Osteoblast (primary cell): ENCODE measurements around the gene KRT6C. TPM values are rescaled to one million over a fixed set of nuclear protein-coding genes. Genes with fewer than 3 reads are reported as not detected.
"Not testable (repeated sequence)": the region's sequence is repeated elsewhere in the genome, so short reads cannot be mapped to it uniquely, and the experiment has no call there.

Experiments used
- DNase-seq: peaks from one replicate; pipeline ENCODE4 v3.0.0; 2011; ENCODE audit warnings: low spot score, mixed read lengths; ENCODE audit not compliant: insufficient read length; ENCODE audit errors: missing footprints
- H2AFZ ChIP-seq: 2 replicates; pipeline ENCODE4 v1.6.0; 2011; ENCODE audit warnings: mild to moderate bottlenecking, low read length
- H3K27ac ChIP-seq: 2 replicates; pipeline ENCODE4 v1.5.1; 2011; ENCODE audit warnings: mild to moderate bottlenecking, low read depth, low read length, moderate library complexity
- H3K27me3 ChIP-seq: 2 replicates; pipeline ENCODE4 v1.6.0; 2012; ENCODE audit warnings: mild to moderate bottlenecking, control low read depth, inconsistent platforms, low read length, moderate library complexity; ENCODE audit not compliant: insufficient read depth
- H3K36me3 ChIP-seq: 2 replicates; pipeline ENCODE4 v1.5.1; 2011; ENCODE audit warnings: mild to moderate bottlenecking, low read length, control low read depth, moderate library complexity; ENCODE audit not compliant: insufficient read depth
- H3K4me1 ChIP-seq: 2 replicates; pipeline ENCODE4 v1.5.1; 2011; ENCODE audit warnings: mild to moderate bottlenecking, low read length, control low read depth, moderate library complexity; ENCODE audit not compliant: insufficient read depth
- H3K4me2 ChIP-seq: 2 replicates; pipeline ENCODE4 v1.6.0; 2011; ENCODE audit warnings: mild to moderate bottlenecking, low read length; ENCODE audit not compliant: insufficient read depth
- H3K4me3 ChIP-seq: fragments of 200-600 bp; sonication (generic); 3 replicates; pipeline ENCODE4 v1.5.1; 2012; ENCODE audit warnings: mild to moderate bottlenecking, low read length, inconsistent platforms; ENCODE audit not compliant: insufficient read depth
- H3K79me2 ChIP-seq: 2 replicates; pipeline ENCODE4 v1.6.0; 2012; ENCODE audit warnings: mild to moderate bottlenecking, low read length, control low read depth, inconsistent platforms; ENCODE audit not compliant: insufficient read depth
- H3K9me3 ChIP-seq: 2 replicates; pipeline ENCODE4 v1.5.1; 2011; ENCODE audit warnings: low read depth, low read length, control low read depth
- H4K20me1 ChIP-seq: 2 replicates; pipeline ENCODE4 v1.6.0; 2012; ENCODE audit warnings: mild to moderate bottlenecking, low read length, control low read depth; ENCODE audit not compliant: insufficient read depth
- CTCF ChIP-seq: IDR thresholded peaks from 2 replicates; pipeline ENCODE4 v1.5.1; 2011; ENCODE audit warnings: mild to moderate bottlenecking, low read depth, low read length, moderate library complexity; ENCODE audit errors: extremely low read depth
- total RNA-seq: library from RNA; depleted of rRNA; stranded (reverse); fragments of >200 nt; gene quantifications from 2 replicates; pipeline ENCODE4 v1.2.3, GENCODE V29; 2012

KRT6C gene
- total RNA-seq, 1 donor, result not detected

- Histone ChIP-seq H3K36me3 (no peaks in the 10 kb centered on the region), H3K79me2 (no peaks in the 10 kb centered on the region), H2AFZ (no peak overlapping the region), H3K27ac (peak overlapping the region; percentile 78), H4K20me1 (no peaks in the 10 kb centered on the region), H3K4me2 (peak overlapping the region; percentile 25), H3K27me3 (peaks cover 10% of the 10 kb centered on the region), H3K4me3 (no peak overlapping the region), H3K4me1 (peaks cover 54% of the 10 kb centered on the region), H3K9me3 (no peaks in the 10 kb centered on the region)
- no peak for DNase-seq
- no peak for TF ChIP-seq CTCF
Observed at GRCh38 chr12:52495389-52495788, 21.8 kb upstream of the KRT6C start.

DNA sequence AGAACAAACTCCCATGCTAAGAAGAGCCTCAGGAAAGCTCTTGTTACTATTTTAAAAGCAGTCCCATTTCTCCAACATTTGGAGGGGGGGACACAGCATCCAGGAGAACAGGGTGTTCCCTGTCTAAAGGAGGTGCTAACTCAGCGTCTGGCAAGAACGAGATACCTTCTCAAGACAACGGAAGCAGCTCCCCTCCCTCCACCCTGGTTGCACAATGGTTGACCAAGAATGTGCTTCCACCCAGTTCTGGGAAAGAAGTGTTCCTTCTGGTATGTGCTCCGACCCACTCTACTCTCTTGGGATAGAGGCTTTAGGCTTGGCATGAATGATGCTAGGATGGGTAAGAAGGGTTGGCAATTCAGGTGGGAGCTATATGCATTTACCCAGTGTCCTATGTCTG, 20.9 kb upstream of the KRT6C start:
- Histone ChIP-seq H3K4me3 (no peak overlapping the region), H3K79me2 (no peaks in the 10 kb centered on the region), H3K4me2 (peak overlapping the region; percentile 41), H3K27me3 (peaks cover 15% of the 10 kb centered on the region), H2AFZ (peak overlapping the region; percentile 44), H3K27ac (no peak overlapping the region), H4K20me1 (no peaks in the 10 kb centered on the region), H3K36me3 (no peaks in the 10 kb centered on the region), H3K9me3 (no peaks in the 10 kb centered on the region), H3K4me1 (peaks cover 45% of the 10 kb centered on the region)
- no peak for DNase-seq
- no peak for TF ChIP-seq CTCF

DNA sequence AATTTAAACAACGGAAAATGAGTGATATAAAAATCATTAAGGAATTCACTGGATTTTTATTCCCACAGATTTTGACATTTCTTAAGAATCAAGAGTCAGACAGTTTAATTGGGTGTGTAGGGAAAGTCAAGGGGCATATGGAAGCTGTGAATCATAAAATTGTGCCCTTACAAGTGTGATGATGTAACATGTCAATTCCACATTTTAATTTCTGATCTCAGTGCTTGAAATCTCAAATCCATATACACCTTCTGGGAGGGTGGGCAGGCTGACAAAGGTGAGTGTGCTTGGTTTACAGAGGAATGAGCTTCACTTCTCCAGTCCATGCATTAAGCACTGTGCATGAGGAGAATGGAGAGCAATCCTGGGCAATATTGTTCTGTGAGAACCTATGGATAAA, 20.5 kb upstream of the KRT6C start:
- Histone ChIP-seq H2AFZ (no peak overlapping the region), H3K4me3 (no peak overlapping the region), H3K4me1 (peaks cover 42% of the 10 kb centered on the region), H3K27me3 (peaks cover 19% of the 10 kb centered on the region), H3K4me2 (peak overlapping the region; percentile 41), H3K9me3 (no peaks in the 10 kb centered on the region), H3K36me3 (no peaks in the 10 kb centered on the region), H3K27ac (no peak overlapping the region), H4K20me1 (no peaks in the 10 kb centered on the region), H3K79me2 (no peaks in the 10 kb centered on the region)
- TF ChIP-seq CTCF, result no peak
- DNase-seq, result no peak

DNA sequence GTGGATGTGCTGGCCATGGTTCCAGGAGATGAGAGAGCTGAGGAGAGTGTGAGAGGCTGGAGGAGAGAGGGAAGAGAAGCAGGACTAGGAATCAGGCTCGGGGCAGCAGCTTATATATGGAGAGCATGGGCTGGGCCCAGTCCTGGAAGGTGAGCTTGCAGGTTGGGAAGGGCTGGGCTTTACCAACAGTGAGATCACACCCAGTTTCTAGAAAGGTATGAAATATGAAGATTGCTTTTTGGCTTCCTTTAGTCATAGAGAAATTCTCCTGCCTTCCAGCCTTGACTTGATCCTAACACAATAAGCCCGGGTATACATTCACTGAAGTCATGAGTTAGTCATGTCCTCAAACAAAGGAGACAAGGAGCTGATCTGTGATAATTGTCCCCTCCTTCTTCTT, 19.6 kb upstream of the KRT6C start, which contains the start of gene KRT6A:
Gene KRT6A (minus strand): TSS at position 86 of the 400 bp plus-strand sequence. CDS start 69 bp downstream, at position 17.
- no peak within 1 kb of the TSS for H3K4me3 ChIP-seq
- H3K36me3 ChIP-seq, result no peaks in the 10 kb centered on the region
- DNase-seq, result no peak
- H3K4me1 ChIP-seq, result peaks cover 40% of the 10 kb centered on the region
- TF ChIP-seq CTCF, result no peak
- peaks cover 27% of the 10 kb centered on the region for H3K27me3 ChIP-seq
- no peaks in the 10 kb centered on the region for H3K79me2 ChIP-seq
- H3K27ac ChIP-seq, result no peak within 1 kb of the TSS
- no peak within 1 kb of the TSS for H2AFZ ChIP-seq
- H3K9me3 ChIP-seq, result no peaks in the 10 kb centered on the region
- no peaks in the 10 kb centered on the region for H4K20me1 ChIP-seq
- H3K4me2 ChIP-seq, result no peak within 1 kb of the TSS

GRCh38 chr12:52492405-52492804, 18.8 kb upstream of the KRT6C start:
- H3K27ac ChIP-seq, H3K9me3 ChIP-seq, H4K20me1 ChIP-seq, H2AFZ ChIP-seq, DNase-seq, H3K36me3 ChIP-seq, H3K79me2 ChIP-seq, H3K4me3 ChIP-seq, H3K4me2 ChIP-seq: not testable (repeated sequence)
- H3K27me3 ChIP-seq, result peaks cover 27% of the 10 kb centered on the region
- peaks cover 39% of the 10 kb centered on the region for H3K4me1 ChIP-seq

GRCh38 chr12:52491495-52491894, 17.9 kb upstream of the KRT6C start:
- not testable (repeated sequence) for H3K27ac ChIP-seq, H3K4me3 ChIP-seq, H3K79me2 ChIP-seq, H3K4me2 ChIP-seq, H4K20me1 ChIP-seq, H2AFZ ChIP-seq, H3K36me3 ChIP-seq, DNase-seq, H3K9me3 ChIP-seq
- peaks cover 30% of the 10 kb centered on the region for H3K27me3 ChIP-seq
- H3K4me1 ChIP-seq, result peaks cover 30% of the 10 kb centered on the region
